Colonic mucosa (tissue), 4 donors: ENCODE data around the gene DPF3. TPM values are rescaled to one million over a fixed set of nuclear protein-coding genes. Genes with fewer than 3 reads are reported as not detected.

Experiments
- DNase-seq: peaks from one replicate; pipeline ENCODE4 v3.0.0-alpha.2; 2020
- H3K27ac ChIP-seq: fragments of 200-600 bp; one replicate; pipeline ENCODE4 v1.8.0; 2021
- H3K27me3 ChIP-seq: fragments of 200-600 bp; one replicate; pipeline ENCODE4 v1.8.0; 2021
- H3K36me3 ChIP-seq: fragments of 200-600 bp; one replicate; pipeline ENCODE4 v1.8.0; 2021
- H3K4me1 ChIP-seq: fragments of 200-600 bp; one replicate; pipeline ENCODE4 v1.8.0; 2021; ENCODE audit warnings: mild to moderate bottlenecking
- H3K4me3 ChIP-seq: fragments of 200-600 bp; one replicate; pipeline ENCODE4 v1.8.0; 2021
- H3K9ac ChIP-seq, 2 donors: one replicate each; pipeline ENCODE4 v1.7.0; 2013; ENCODE audit warnings: control low read depth in 2 of 2, low read depth in 2 of 2, low read length in 2 of 2
- H3K9me3 ChIP-seq: fragments of 200-600 bp; one replicate; pipeline ENCODE4 v1.8.0; 2021
- intact Hi-C: fragments of 100-400 bp; cut with DNase I; formaldehyde crosslinking; loops from one replicate; pipeline ENCODE4 v1.14.1; 2022
- total RNA-seq, 2 donors: library from RNA; stranded (reverse); fragmentation: NEBNext Ultra II Directional in 1 of 2; extraction: Animal tissue kit (Norgen Biotek cat#: 25700) in 1 of 2; gene quantifications; one replicate each; pipeline ENCODE4 v1.2.1, GENCODE V29; 2021
- TF ChIP-seq, protein P1 (sequence below): fragments of 200-600 bp; IDR thresholded peaks from one replicate; pipeline ENCODE4 v1.8.0; 2022; ENCODE audit warnings: antibody characterized with exemption, mild to moderate bottlenecking
- donor health status: healthy.
- donor health status: DM: no; HTN: no; CAD: no.
- donor health status: DM: no; HTN: no; CAD: no.

DPF3 gene
- total RNA-seq, 2 donors from 2014 or later, result 6.7 to 14.0 TPM

- Histone ChIP-seq H3K27me3 (no peaks in the 10 kb centered on the region), H3K27ac (no peak overlapping the region), H3K36me3 (no peaks in the 10 kb centered on the region), H3K9me3 (no peaks in the 10 kb centered on the region), H3K9ac (no peak overlapping the region), H3K4me3 (no peak overlapping the region), H3K4me1 (no peaks in the 10 kb centered on the region)
- no peak for DNase-seq
- intact Hi-C loops, result no loop called here
- TF ChIP-seq, protein P1, sequence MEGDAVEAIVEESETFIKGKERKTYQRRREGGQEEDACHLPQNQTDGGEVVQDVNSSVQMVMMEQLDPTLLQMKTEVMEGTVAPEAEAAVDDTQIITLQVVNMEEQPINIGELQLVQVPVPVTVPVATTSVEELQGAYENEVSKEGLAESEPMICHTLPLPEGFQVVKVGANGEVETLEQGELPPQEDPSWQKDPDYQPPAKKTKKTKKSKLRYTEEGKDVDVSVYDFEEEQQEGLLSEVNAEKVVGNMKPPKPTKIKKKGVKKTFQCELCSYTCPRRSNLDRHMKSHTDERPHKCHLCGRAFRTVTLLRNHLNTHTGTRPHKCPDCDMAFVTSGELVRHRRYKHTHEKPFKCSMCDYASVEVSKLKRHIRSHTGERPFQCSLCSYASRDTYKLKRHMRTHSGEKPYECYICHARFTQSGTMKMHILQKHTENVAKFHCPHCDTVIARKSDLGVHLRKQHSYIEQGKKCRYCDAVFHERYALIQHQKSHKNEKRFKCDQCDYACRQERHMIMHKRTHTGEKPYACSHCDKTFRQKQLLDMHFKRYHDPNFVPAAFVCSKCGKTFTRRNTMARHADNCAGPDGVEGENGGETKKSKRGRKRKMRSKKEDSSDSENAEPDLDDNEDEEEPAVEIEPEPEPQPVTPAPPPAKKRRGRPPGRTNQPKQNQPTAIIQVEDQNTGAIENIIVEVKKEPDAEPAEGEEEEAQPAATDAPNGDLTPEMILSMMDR, result no peak
Observed at GRCh38 chr14:72714871-72715214, 179.1 kb downstream of the DPF3 start.

GRCh38 chr14:72714094-72714493 is 179.8 kb downstream of the DPF3 start:
- no peak for DNase-seq
- Histone ChIP-seq H3K9ac (no peak overlapping the region), H3K27me3 (no peaks in the 10 kb centered on the region), H3K36me3 (no peaks in the 10 kb centered on the region), H3K9me3 (no peaks in the 10 kb centered on the region), H3K27ac (no peak overlapping the region), H3K4me1 (no peaks in the 10 kb centered on the region), H3K4me3 (no peak overlapping the region)
- TF ChIP-seq, protein P1, result no peak
- intact Hi-C loops, result no loop called here

DNA sequence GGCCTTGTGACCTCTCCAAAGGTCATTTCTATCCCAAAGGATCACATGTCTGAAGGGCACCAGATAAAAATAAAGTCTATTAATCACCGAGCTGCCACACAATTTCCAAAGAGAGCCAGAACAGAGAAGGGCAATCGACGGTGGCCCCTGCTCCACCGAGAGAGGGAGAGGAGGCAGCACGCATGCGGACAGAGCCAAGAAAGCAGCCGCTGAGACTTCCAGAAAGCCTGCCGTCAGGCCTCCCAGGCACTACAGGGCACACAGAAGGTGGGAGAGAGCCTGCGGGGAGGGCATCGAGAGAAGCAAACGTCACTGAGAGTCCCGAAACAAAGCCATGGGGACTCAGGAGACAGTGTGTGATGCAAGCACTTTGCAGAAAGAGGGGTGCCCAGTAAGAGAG is 182.0 kb downstream of the DPF3 start:
- no peaks in the 10 kb centered on the region for H3K4me1 ChIP-seq
- H3K9ac ChIP-seq, result no peak overlapping the region
- H3K27ac ChIP-seq, result no peak overlapping the region
- no peaks in the 10 kb centered on the region for H3K27me3 ChIP-seq
- no peak overlapping the region for H3K4me3 ChIP-seq
- TF ChIP-seq, protein P1, result no peak
- no peaks in the 10 kb centered on the region for H3K36me3 ChIP-seq
- DNase-seq, result no peak
- no peaks in the 10 kb centered on the region for H3K9me3 ChIP-seq
- intact Hi-C loops, result no loop called here

GRCh38 chr14:72709916-72710611 is 183.8 kb downstream of the DPF3 start:
- intact Hi-C loops, result no loop called here
- Histone ChIP-seq H3K27ac (no peak overlapping the region), H3K9ac (no peak overlapping the region), H3K36me3 (no peaks in the 10 kb centered on the region), H3K4me3 (no peak overlapping the region), H3K27me3 (no peaks in the 10 kb centered on the region), H3K4me1 (no peaks in the 10 kb centered on the region), H3K9me3 (no peaks in the 10 kb centered on the region)
- no peak for DNase-seq
- TF ChIP-seq, protein P1, result no peak

DNA sequence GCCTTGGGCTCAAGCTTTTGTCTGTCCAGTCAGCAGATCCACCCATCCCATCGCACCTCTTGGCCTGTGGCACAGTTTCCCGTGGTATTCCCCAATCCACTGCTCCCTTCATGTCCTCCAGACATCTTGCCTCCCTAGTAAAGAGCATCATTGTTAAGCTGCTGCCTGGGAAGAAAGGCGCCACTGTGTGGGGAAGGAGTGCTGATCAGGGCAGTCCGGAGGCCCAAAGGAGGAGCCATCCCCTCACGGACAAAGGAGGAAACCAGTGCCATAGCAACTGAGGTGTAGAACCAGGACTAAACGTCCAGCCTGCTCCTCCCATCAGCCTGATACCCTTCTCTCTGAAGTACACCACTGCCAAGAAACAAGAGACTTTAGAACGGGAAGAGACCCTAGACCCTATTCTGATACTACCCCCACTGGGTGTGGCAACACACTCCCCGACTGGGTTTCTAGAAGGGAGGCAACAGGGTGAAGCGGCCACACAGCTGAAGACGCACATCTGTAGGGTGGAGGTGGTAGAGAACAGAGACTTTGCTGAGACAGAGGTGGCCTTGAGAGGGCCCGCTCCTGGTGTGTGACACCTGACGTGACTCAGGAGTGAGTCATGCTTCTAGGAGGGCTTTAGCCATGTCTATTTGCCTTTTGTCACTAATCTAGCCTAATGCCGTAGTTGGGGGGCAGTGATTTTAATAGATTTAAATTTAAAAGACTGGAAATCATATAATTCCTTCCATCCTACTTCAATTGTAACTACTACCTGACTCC is 185.0 kb downstream of the DPF3 start:
- DNase-seq, result no peak
- H3K4me3 ChIP-seq, result no peak overlapping the region
- no peaks in the 10 kb centered on the region for H3K9me3 ChIP-seq
- H3K4me1 ChIP-seq, result no peaks in the 10 kb centered on the region
- H3K27me3 ChIP-seq, result no peaks in the 10 kb centered on the region
- H3K9ac ChIP-seq, result no peak overlapping the region
- intact Hi-C loops, result no loop called here
- H3K27ac ChIP-seq, result no peak overlapping the region
- TF ChIP-seq, protein P1, result no peak
- H3K36me3 ChIP-seq, result no peaks in the 10 kb centered on the region
